RWPE1 (cell line): Measurements from ENCODE around the gene EGFL7.

Experiments
- CTCF ChIA-PET: fragments of 350-600 bp; sonication (Branson Sonifier 250); formaldehyde crosslinking; extraction: SDS; loops from one replicate; lab custom pipeline; 2021; lab: Yijun Ruan, JAX
- POLR2A ChIA-PET: fragments of 400-600 bp; formaldehyde crosslinking; extraction: SDS; loops from one replicate; lab custom pipeline; 2020; ENCODE audit warnings: antibody characterized with exemption; ENCODE audit not compliant: low non-redundant PET; lab: Yijun Ruan, JAX
- DNase-seq: peaks from one replicate; pipeline ENCODE4 v3.0.0; 2012; ENCODE audit warnings: low spot score
- H3K27ac ChIP-seq: fragments of 450-650 bp; 2 replicates; pipeline ENCODE4 v1.5.1; 2017
- TF ChIP-seq, protein P1 (sequence below): fragments of 450-650 bp; conservative IDR thresholded peaks from 2 replicates; pipeline ENCODE4 v1.5.1; 2017; ENCODE audit warnings: low read depth, mild to moderate bottlenecking

EGFL7 gene

DNA sequence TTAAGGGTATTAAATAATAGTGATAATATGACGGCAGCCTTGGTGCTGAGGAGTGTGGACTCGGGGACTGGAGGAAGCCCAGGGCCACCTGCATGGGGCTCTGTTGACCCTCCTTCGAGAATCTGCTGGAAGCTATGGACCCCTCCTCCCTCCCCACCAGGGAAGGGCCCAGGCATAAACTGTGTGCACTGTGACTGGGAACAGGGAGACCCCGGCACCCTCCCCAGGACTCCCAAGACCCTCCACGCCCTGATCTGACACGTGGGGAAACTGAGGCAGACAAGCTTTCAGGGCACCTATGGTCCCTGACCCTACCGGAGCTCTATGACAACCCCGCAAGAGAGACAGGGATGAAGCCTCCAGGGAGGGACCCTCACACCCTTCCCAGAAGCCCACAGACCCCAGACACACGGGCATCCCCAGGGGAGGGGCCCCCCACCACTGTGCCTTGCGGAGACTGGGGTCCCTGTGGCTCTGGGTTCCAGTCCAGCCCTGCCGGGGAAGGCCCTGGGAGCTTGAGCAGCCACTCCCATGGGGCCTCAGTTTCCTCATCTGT lies 6.5 kb upstream of the EGFL7 start:
- peak overlapping the region; percentile 56 for H3K27ac ChIP-seq
- POLR2A ChIA-PET: no interaction called here

GRCh38 chr9:136656795-136657611 lies 5.7 kb upstream of the EGFL7 start:
- ChIA-PET CTCF (interaction anchor here (0.7 to 1.2 kb wide), 6 partner anchors 9 to 172 kb away, joined by 3 to 4 read pairs (median 4); no protein-coding TSS in a partner anchor), POLR2A (no interaction called here)
- DNase-seq: no peak
- TF ChIP-seq, protein P1, sequence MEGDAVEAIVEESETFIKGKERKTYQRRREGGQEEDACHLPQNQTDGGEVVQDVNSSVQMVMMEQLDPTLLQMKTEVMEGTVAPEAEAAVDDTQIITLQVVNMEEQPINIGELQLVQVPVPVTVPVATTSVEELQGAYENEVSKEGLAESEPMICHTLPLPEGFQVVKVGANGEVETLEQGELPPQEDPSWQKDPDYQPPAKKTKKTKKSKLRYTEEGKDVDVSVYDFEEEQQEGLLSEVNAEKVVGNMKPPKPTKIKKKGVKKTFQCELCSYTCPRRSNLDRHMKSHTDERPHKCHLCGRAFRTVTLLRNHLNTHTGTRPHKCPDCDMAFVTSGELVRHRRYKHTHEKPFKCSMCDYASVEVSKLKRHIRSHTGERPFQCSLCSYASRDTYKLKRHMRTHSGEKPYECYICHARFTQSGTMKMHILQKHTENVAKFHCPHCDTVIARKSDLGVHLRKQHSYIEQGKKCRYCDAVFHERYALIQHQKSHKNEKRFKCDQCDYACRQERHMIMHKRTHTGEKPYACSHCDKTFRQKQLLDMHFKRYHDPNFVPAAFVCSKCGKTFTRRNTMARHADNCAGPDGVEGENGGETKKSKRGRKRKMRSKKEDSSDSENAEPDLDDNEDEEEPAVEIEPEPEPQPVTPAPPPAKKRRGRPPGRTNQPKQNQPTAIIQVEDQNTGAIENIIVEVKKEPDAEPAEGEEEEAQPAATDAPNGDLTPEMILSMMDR: no peak
- H3K27ac ChIP-seq: no peak overlapping the region

More for the DNA sequence above, 6.5 kb upstream of the EGFL7 start:
- TF ChIP-seq, protein P1: no peak
- CTCF ChIA-PET: interaction anchor here (0.6 to 1.2 kb wide), 7 partner anchors 9 to 171 kb away, joined by 3 to 5 read pairs (median 3); no protein-coding TSS in a partner anchor
- DNase-seq: no peak

- CTCF ChIA-PET: interaction anchor here (0.5 to 1.0 kb wide), 3 partner anchors 9 to 172 kb away, joined by 3 to 5 read pairs (median 3); no protein-coding TSS in a partner anchor
- TF ChIP-seq, protein P1: no peak
Observed at GRCh38 chr9:136657974-136658848, 4.5 kb upstream of the EGFL7 start.

DNA sequence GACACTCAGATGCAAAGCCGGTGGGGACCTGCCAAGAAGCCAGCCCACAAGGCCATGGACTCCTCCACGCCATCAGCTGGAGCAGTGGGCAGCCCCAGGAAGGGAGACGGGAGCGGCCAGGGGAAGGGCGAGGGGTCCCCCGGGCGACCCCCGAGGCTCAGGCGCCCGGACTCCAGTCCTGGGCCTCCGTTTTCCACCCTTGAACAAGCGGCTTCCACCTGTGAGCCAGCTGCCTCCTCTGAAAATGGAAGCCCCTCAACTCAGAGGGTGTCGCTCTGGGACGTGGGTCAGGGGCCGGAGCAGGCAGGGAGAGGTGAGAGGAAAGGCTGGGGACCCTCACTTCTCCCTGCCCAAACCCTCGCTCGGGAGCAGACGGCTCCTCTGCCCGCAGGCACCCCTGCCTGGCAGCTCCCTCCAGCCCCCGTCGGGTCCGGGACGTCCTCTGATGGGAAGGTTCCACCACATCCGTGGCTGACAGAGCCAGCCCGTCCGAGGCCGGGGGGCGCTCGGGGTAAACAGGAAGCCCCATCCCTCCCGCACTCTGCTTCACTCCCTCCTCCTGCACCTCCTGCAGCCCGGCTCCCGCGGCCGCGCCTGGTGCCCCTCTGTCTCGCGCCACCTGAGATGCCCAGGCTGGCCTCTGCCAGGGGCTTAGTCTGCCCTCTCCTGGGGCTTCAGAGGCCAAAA lies 3.7 kb upstream of the EGFL7 start:
- ChIA-PET POLR2A (no interaction called here), CTCF (interaction anchor here (0.5 to 1.0 kb wide), 4 partner anchors 10 to 1935 kb away, joined by 3 to 5 read pairs (median 3); no protein-coding TSS in a partner anchor)
- no peak overlapping the region for H3K27ac ChIP-seq
- DNase-seq: no peak
- TF ChIP-seq, protein P1: no peak

More at GRCh38 chr9:136657974-136658848, 4.5 kb upstream of the EGFL7 start:
- no peak overlapping the region for H3K27ac ChIP-seq
- POLR2A ChIA-PET: no interaction called here
- DNase-seq: no peak

- DNase-seq: no peak
- TF ChIP-seq, protein P1: no peak
- ChIA-PET CTCF (interaction anchor here (0.6 to 4.8 kb wide), 2 partner anchors 12 to 1936 kb away, joined by 3 to 36 read pairs; no protein-coding TSS in a partner anchor), POLR2A (no interaction called here)
- H3K27ac ChIP-seq: no peak overlapping the region
Observed at GRCh38 chr9:136659861-136660784, 2.6 kb upstream of the EGFL7 start.
